GM21367 (cell line): ENCODE results near the gene NF2.

Experiments
- ATAC-seq: cut with Tn5 transposase; IDR thresholded peaks from one replicate; pipeline ENCODE4 v1.9.1; 2021; ENCODE audit not compliant: unreplicated experiment

NF2 gene

DNA sequence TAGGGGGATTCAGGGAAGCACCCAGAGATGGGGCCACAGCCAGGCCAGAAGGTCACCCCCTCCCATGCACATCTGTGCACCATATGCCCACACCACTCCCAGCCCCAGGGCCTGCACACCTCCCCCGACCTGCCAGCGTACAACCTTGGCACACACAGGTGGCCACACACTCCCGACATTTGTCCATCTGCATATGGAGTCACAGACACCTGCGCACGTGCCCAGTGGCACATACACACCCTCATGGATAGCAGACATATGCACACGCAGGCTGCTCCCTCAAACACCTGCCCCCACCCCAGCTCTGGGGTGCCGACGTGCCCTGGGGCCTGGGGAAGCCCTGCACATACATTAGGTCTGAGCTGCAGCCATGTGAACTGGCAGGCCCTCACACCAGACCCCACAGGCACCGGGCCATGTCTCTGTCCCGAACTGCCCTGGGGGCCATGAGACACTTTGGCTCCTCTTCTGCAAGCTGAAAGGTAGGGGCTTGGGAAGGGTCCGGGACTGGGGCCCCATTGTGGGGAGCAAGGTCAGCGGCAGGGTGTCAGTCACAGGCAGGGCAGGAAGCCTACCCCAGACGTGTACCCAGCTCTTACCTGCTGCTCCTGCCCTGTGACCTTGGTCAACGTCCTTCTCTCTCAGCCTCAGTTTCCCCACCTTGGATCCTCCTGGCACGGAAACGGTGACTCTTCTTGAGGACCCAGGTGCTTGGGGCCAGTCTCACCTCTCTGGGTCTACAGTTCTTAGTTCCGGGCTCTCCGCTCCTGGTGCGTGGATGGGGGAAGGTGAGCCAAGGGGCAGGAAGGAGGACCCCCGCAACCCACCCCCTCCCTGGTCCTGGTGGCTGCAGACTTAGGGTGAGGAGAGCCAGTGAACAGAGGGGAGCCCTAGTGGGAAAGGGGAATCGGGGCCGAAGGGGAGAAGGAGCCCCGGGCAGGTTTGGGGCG lies 115.8 kb downstream of the NF2 start:
- no peak for ATAC-seq

DNA sequence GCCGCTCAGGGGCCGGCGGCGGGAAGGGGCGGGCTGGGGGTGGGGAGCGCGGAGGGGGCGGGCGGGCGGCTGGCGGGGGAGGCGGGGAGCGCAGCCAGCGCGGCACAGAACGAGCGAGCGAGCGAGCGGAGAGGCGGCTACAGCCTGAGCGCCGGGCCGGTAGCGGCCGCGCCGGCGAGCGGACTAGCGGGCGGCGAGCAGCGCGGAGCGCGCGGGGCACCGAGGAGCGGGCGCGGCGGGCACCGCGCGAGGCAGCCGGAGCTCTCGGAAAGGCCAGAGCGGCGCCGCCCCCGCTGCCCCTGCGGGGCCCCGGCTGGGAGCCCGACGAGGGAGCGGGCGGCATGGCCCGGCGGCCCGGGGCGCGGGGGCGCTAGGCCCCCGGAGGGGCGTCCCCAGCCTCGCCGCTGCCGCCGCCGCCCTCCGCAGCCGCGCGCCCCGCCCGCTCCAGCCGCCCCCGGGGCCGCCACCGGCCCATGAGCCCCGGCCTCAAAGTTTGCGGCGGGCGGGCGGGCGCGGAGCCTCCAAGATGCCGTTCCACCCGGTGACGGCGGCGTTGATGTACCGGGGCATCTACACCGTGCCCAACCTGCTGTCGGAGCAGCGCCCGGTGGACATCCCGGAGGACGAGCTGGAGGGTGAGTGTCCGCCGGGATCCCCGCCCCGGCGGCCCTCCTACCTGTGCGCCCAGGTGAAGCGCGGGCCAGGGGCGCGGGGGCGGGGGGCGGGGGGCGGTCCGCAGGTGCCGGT lies 116.6 kb downstream of the NF2 start, which contains the start of gene CABP7:
Gene CABP7, plus strand, starts transcription at position 105 of the 747 bp plus-strand sequence. Its CDS starts 422 bp downstream, at position 527.
- ATAC-seq: no peak

DNA sequence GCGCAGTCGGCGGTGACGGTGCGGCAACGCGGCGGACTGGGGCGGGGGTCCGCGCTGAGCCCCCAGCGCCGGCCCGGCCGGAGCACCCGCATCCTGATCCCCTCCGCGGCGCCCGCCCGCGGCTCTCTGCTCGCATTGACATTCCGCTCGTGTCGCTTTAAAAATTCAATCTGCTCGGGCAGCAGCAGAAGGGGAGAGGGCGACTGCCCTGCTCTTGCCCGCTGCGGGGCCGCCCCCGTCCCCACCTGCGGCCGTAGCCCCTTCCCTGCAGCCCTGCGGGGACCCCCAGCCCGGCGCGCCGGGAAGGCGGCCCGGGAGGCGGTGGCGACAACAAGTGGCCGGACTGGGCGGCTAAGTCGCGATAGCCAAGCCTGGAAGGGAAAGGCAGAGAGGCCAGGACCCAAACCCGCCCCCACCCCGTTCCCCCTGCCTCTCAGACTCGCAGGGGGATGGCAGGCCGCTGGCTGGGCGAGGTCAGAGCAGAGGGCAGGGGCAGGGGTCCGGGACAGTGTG lies 117.4 kb downstream of the NF2 start:
- ATAC-seq: no peak

DNA sequence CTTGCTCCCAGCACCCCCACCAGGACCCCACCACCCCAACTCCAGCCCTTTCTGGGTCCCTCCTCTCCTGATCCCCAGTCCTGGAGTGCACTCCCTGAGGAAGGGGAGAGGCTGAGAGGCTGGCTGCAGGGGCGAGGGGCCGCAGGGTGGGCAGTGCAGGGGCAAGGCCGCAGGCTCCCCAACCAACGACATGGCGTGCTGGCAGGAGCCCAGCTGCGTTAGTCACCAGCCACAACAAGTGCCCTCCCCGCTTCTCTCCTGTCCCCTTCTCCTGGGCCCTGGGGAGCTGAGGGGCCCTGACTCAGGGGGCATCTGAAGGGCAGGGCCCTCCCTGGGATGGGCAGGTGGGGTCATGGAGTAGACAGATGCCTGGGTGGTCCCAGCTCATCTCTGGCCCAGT lies 118.7 kb downstream of the NF2 start:
- ATAC-seq: no peak

DNA sequence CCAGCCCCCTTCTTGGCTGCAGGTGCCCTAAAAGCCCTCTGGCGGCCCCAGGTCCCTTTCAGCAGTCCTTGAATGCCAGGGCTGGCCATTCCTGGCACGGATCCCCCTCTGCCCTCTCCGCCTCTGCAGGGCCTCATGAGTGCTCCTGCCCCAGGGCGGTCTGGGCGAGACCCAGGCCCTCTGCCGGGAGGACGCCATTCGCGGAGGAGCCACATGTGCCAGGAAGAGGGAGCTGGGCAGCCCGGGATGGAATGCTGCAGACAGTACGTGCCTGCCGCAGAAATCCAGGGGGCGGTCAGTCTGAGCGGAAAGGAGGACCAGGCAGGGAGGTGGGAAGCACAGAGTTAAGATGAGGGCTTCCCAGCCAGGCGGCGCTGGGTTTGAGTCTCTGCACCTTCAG lies 119.2 kb downstream of the NF2 start:
- ATAC-seq: no peak

DNA sequence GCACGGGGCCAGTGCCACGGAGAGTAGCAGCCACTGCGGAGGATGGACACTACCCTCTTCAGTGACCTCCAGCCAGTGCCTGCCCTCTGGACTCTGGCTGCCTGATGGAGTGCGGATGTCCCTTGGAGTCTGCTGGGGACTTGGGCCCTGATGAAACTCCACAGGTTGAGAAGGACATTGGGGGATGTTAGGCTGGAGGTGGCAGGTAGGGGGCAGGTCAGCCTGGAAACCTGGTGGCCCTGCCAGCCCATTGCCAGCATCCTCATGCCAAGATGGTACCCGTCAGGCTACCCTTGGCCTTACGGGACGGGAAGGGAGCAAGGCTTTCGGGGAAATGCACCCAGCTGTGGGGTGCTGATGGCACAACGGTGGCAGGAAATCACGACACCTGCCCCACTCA lies 120.3 kb downstream of the NF2 start:
- no peak for ATAC-seq

DNA sequence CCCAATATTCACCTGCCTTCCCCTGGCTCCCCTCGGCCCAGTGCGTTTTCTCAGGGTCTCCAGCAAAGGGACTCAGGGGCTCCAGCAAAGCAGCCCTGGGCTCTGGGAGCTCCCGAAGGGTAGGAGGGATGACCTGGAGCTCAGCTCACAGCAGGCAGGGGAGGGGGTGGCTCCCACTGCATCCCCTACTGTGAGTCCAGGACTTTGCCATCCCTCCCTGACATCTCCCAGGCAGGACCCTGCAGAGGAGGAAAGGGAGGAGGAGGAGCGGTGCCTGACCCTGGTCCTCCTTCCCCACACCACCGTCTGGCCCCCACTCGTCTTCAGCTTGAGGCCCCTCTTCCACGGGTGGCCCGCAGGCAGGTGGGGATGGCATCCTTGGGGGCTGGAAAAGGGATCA lies 121.4 kb downstream of the NF2 start:
- ATAC-seq: no peak

DNA sequence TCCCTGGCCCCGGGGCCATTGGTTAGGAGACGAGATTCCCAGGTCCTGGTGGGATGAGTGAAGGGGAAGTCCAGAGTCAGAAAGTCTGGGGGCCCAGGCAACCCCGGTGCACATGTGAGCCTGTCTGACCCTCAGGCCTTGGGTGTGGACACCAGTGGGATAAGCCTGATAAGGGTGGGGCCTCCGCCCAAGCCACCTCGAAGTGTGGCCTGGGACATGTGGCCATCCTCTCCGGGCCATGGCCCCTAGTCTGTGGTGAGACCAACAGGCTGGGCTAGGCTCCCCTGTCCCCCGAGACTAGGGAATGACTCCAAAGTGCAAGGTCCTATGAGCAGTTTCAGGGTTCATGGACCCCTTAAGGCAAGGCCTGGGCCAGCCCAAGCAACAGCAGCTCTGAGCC lies 122.7 kb downstream of the NF2 start:
- ATAC-seq: no peak

DNA sequence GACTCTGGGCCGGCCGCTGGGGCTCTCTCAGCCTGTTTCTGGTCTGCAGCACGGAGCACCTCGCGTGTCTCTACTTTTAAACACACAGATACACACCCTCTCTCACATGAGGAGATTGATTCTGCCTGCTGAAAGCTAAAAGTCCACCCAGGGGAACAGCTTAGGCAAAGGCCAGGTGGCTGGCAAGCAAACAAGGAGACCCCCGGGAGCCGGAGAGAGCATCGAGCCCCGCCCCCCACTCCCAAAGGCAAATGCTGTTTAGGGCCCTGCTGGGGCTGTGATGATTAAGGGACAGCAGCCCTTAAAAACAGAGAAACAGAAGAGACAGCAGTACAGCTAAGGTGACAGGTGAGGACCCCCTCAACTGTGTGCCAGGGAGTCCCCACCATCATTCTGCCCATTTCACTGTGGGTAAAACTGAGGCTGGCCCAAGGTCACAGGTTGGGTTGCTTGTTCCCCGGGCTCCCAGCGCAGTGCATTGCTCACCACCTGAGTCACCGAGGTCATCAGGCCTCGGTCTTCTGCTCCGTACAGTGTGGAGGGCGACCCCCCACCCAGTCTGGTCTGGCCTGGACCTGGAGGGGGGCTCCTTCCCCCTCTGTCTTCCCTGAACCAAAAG lies 123.2 kb downstream of the NF2 start:
- no peak for ATAC-seq

DNA sequence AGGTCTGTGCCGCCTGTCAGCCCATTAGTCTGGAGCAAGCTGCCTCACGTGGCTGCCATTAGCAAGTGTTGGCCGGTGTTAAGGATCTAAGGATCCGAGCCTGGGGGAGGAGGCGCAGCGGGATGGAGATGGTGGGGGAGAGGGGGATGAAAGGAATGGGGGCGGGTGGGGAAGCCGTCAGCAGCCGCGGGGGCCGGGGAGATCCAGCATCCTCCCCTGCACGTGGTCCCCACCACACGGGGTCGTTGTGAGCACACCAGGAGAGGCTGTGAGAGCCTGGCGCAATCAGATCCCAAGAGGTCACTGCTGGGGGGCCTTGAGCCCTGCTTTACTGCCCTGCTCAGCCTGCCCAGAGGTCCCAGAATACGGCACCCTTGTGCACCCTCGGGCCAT lies 123.7 kb downstream of the NF2 start:
- no peak for ATAC-seq

DNA sequence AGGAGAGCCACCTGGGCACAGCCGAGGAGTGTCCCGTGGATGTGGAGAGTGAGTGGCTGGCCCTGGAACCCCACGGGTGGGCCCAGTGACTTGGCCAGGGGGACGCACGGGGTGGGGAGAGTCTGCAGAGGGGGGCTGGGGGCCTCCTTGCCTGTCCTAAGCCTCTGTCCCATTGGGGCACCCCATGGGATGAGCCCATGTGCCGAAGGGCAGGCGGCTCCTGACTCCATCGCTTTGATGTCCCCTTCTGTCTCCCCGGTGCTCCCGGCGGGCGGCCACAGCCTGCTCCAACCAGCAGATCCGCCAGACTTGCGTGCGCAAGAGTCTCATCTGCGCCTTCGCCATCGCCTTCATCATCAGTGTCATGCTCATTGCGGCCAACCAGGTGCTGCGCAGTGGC lies 125.7 kb downstream of the NF2 start:
- ATAC-seq: no peak

DNA sequence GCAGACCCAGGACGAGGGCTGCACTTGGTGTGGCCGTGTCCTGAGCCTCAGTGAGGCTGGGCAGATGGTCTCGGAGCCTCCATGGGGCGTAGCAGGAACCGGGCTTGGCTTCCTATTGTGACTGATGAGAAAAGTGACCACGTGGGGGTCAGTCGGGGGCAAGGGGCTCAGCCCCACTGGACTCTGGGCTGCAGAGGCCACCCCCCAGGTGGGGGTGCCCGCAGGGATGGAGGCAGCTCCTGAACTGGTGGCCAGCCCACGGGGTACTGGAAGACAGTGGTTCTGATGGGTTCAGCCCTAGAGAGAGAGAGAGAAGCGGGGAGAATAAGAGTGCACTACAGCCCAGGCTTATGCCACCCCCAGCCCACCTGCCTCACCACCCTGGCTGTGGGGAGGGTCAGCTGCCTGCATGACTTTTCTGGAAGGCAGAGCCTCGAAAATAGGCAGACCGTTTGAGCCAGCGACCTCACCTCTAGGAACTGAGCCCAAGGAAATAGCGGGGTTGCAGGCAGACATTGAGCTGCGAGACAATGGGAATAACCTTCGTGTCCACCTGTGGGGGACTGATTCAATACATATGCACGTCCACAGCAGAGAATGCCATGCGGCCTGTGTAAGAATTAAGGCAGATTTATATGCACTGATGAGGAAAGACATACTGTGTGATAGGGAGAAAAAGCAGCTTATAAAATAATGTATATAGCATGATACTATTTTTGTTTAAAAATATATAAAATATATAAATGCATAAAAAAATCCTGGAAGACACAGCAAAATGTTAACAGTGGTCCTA lies 127.8 kb downstream of the NF2 start:
- ATAC-seq: no peak

DNA sequence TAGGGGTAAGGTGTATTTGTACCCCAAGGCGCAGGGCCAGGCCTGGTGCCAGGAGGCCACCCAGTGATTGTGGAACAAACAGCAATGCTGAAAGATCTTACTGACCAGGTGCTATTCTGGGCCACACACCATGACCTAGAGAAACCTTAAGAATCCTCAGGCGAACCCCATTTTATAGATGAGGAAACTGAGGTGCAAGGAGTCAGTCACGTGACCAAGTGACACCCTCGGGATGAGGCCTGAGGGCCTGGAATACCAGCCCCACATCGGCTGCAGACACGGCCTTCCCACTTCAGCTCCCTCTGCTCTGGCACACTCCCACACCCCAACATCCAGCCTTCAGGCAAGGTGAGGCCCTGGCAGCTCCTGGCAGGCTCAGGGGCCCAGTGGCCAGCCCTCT lies 129.4 kb downstream of the NF2 start:
- no peak for ATAC-seq

DNA sequence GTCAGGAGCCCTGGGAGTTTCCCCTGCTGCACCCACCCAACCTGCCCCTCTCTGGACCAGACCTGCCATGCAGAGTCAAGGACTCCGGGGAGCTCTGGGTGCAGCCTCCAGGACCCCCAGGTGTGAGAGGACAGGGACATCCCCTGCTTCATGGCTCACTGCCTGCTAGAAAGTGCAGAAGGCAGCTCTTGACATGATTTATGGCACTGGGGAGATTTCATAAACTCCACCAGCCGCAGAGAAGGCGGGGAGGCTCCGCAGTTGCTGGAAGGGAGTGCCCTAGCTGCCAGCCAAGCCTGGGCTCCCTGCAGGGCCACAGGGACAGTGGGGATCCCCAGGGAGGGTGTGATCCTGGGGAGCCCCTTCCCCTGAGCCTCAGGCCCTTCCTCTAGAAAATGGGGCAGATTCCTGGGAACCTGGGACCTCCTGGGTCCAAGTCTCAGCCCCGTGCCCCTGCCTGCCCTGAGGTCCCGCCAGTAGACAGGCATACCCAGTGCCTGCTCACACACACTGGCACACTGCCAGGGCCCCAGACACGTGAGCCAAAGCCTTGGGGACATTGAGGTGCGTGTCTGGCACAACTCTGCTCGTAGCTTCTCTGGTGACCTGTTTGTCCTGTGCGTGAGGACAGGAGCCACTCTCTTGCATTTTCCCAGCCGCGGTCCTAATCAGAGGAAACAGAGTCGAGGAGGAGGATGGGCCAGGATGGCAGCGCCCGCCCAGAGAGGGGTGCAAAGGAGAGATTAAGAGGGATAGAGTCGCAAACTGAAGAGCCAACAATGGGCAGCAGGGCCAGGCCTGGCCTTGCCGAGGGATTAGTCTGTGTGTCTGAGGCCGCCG lies 130.1 kb downstream of the NF2 start:
- ATAC-seq: no peak

DNA sequence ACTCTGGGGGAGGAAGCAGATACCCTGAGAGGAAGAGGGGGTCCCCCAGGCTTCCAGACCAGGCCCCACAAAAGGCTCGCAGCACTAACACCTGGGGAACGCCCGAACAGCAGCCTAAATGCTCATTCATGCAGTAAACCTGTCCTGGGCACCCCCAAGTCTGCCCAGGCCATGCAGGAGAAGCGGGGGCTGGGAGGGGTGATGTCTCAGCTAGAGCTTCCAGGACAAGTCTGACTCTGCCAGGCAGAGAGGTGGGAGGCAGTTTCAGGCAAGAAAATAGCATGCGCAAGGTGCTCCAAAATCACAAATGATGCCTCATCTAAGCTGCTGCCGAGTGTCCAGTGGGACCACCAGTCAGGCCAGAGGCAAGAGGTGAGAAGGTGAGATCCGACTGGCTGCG lies 131.0 kb downstream of the NF2 start:
- ATAC-seq: no peak

DNA sequence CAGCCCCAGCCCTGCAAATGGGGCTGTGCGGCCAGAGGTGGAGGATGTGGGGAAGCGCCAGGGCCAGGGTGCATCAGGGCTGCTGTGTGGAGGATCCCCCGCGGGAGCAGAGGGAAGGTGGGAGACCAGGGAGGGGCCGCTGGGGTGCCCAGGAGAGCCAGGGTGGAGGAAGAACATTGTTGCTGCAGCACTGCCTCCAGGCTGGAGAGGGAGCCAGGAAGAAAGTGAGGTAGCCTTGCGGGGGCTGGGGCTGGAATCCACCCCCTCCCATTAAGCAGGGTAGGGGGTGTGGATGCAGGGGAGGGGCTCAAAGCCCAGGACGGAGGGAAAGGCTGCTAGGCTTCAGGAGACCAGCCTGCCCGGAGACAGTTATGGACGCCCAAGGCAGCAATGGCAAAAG lies 131.4 kb downstream of the NF2 start:
- no peak for ATAC-seq

DNA sequence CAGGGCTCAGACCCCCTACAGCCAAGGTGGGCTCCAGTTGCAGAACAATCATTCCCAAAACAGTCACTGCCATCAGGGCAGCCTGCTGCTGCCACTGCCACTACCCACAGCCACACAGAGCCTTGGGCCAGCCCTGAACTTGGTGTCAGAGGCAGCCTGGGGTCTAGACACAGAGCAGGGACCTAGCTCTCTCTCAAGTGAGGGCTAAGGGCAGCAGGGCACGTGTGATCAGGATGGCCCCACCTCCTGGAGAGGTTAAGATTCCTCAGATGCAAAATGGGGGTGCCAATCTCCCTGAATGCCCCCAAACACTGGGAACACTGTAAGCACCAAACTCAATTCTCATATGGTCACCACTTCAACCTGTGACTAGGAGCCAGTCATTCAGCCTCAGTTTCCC lies 132.0 kb downstream of the NF2 start:
- no peak for ATAC-seq

DNA sequence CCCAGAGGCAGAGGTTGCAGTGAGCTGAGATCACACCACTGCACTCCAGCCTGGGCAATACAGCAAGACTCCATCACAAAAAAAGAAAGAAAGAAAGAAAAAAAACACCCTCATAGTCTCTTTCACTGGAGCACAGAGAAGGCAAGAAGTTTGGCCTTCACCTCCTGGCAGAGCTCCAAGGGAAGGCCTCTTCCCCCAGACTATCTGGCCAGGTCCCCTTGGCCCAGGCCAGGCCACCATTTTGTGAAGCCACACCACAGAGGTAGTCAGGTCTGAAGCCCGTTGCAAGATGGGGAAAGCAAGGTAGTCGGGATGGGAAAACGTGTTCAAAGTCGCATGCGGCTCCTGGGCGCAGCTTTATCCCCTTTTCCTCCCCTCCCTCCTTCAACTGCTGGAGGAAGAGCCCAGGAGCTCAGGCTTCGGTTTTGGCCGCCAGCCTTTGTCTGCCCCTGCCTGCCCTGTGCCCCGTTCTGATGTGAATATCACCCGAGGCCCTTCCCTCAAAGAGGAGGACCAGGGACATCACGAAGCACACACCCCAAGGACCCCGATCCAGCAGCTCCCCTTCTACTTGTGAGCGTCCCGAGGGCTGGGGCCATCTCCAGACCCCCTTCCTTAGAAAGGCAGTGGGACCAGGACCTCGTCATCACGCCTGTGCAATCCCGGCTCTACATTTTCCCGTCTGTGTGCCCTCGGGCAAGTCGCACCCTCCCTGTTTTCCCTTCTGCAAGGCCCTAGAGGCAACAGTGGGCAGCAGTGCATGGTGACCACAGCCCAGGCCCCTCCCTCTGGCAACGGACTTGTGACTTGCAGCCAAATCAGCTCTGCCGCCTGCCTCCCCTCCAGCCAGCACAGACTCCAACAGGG lies 134.1 kb downstream of the NF2 start:
- no peak for ATAC-seq
